Upper lobe of left lung (tissue), 6 donors: Measurements from ENCODE around the gene IL22RA2. TPM values are rescaled to one million over a fixed set of nuclear protein-coding genes. Genes with fewer than 3 reads are reported as not detected.

Experiments
- ATAC-seq, 2 donors: fragments of 200-7000 bp; cut with Tn5 transposase; one replicate each; pipeline ENCODE4 v1.9.1; 2022; ENCODE audit warnings: mild to moderate bottlenecking in 2 of 2, moderate library complexity in 2 of 2; ENCODE audit not compliant: low FRiP score in 2 of 2
- DNase-seq, 2 donors: peaks; one replicate each; pipeline ENCODE4 v3.0.0-alpha.2; 2019 to 2020
- H3K27ac ChIP-seq, 4 donors: fragments of 200-600 bp; sonication (generic); one replicate each; pipeline ENCODE4 v1.5.1; 2016 to 2019
- H3K27me3 ChIP-seq, 4 donors: fragments of 200-600 bp; sonication (generic); one replicate each; pipeline ENCODE4 v1.5.1; 2017 to 2019
- H3K36me3 ChIP-seq, 4 donors: fragments of 200-600 bp; sonication (generic); one replicate each; pipeline ENCODE4 v1.5.1; 2016 to 2019
- H3K4me1 ChIP-seq, 4 donors: fragments of 200-600 bp; sonication (generic); one replicate each; pipeline ENCODE4 v1.5.1; 2018 to 2019
- H3K4me3 ChIP-seq, 4 donors: fragments of 200-600 bp; sonication (generic); one replicate each; pipeline ENCODE4 v1.5.1; 2017 to 2019; ENCODE audit warnings: mild to moderate bottlenecking in 2 of 4, moderate library complexity in 1 of 4
- H3K9me3 ChIP-seq, 4 donors: fragments of 200-600 bp; sonication (generic); one replicate each; pipeline ENCODE4 v1.5.1; 2018 to 2019
- CTCF ChIP-seq, 6 experiments: fragments of 450-650 bp in 4 of 6; fragments of 200-600 bp in 2 of 6; sonication (generic) in 2 of 6; IDR thresholded peaks; one replicate each; pipeline ENCODE4 v1.5.1; 2016 to 2019; ENCODE audit warnings: antibody characterized with exemption in 6 of 6
- EP300 ChIP-seq, 4 donors: sonication (generic); formaldehyde crosslinking; IDR thresholded peaks; one replicate each; pipeline ENCODE4 v1.5.1; 2017; ENCODE audit warnings: antibody characterized with exemption in 4 of 4, control low read depth in 2 of 4
- POLR2A ChIP-seq, 4 donors: fragments of 450-650 bp; IDR thresholded peaks; one replicate each; pipeline ENCODE4 v1.5.1; 2016 to 2017; ENCODE audit warnings: antibody characterized with exemption in 4 of 4, mild to moderate bottlenecking in 2 of 4
- POLR2AphosphoS5 ChIP-seq, 2 donors: sonication (generic); formaldehyde crosslinking; IDR thresholded peaks; one replicate each; pipeline ENCODE4 v1.5.1; 2017; ENCODE audit warnings: antibody characterized with exemption in 2 of 2
- WGBS, 2 donors: methylation state at CpG; one replicate each; pipeline ENCODE4 v1.1.5; 2017 to 2018; 5-methylcytosine and 5-hydroxymethylcytosine counted together
- total RNA-seq, 6 donors: library from RNA; depleted of rRNA in 4 of 6; stranded (reverse); fragments of >200 nt in 4 of 6; gene quantifications; one replicate each; pipeline versions ENCODE4 v1.1.0 to v1.2.1, GENCODE V29; 2016 to 2021
- donor health status: DM: no; HTN: no; CAD: no; lungs with moderate emphysema.
- donor health status: DM: no; HTN: yes; CAD: no; lungs with severe emphysema.

The IL22RA2 gene
- total RNA-seq, 6 donors from 2014 or later = not detected

- peak overlapping the region in 1 of 4 donors; percentile 49 for H3K27ac ChIP-seq
- 83 to 84% methylated on average over 9 of the region's 9 CpGs for WGBS, 2 donors
- no peaks in the 10 kb centered on the region for H3K36me3 ChIP-seq
- H3K27me3 ChIP-seq = no peaks in the 10 kb centered on the region
- no peak overlapping the region for H3K4me3 ChIP-seq
- DNase-seq (no peak), ATAC-seq (no peak)
- H3K4me1 ChIP-seq = peaks cover 0 to 12% (median 4%) of the 10 kb centered on the region in 4 donors
- H3K9me3 ChIP-seq = peaks cover 0 to 9% (median 0%) of the 10 kb centered on the region in 4 donors
- TF ChIP-seq POLR2A (IDR thresholded peaks at IDR 0.05) = no peak
- peak in 1 of 6 experiments; percentile 13 for TF ChIP-seq CTCF (IDR thresholded peaks at IDR 0.05)
- no peak for TF ChIP-seq EP300 (IDR thresholded peaks at IDR 0.05)
- TF ChIP-seq POLR2AphosphoS5 (IDR thresholded peaks at IDR 0.05) = no peak
Observed at GRCh38 chr6:137165375-137166246, 7.8 kb downstream of the IL22RA2 start.

GRCh38 chr6:137163732-137164318 lies 9.6 kb downstream of the IL22RA2 start:
- ATAC-seq (no peak), DNase-seq (no peak)
- WGBS, 2 donors = 84 to 96% methylated on average over 12 of the region's 12 CpGs
- no peak for TF ChIP-seq POLR2AphosphoS5 (IDR thresholded peaks at IDR 0.05)
- no peak for TF ChIP-seq CTCF (IDR thresholded peaks at IDR 0.05)
- no peak for TF ChIP-seq EP300 (IDR thresholded peaks at IDR 0.05)
- no peak for TF ChIP-seq POLR2A (IDR thresholded peaks at IDR 0.05)
- no peaks in the 10 kb centered on the region for H3K36me3 ChIP-seq
- peaks cover 0 to 12% (median 4%) of the 10 kb centered on the region in 4 donors for H3K4me1 ChIP-seq
- H3K27ac ChIP-seq = no peak overlapping the region
- H3K4me3 ChIP-seq = no peak overlapping the region
- no peaks in the 10 kb centered on the region for H3K27me3 ChIP-seq
- H3K9me3 ChIP-seq = peaks cover 0 to 9% (median 0%) of the 10 kb centered on the region in 4 donors

- Histone ChIP-seq H3K27ac (no peak overlapping the region), H3K36me3 (no peaks in the 10 kb centered on the region), H3K4me1 (peaks cover 2 to 16% (median 9%) of the 10 kb centered on the region in 4 donors), H3K9me3 (peaks cover 0 to 9% (median 0%) of the 10 kb centered on the region in 4 donors), H3K4me3 (no peak overlapping the region), H3K27me3 (no peaks in the 10 kb centered on the region)
- ATAC-seq = no peak
- no peak for DNase-seq
- TF ChIP-seq EP300 (IDR thresholded peaks at IDR 0.05) (no peak), CTCF (IDR thresholded peaks at IDR 0.05) (no peak), POLR2A (IDR thresholded peaks at IDR 0.05) (no peak), POLR2AphosphoS5 (IDR thresholded peaks at IDR 0.05) (no peak)
- 76 to 78% methylated on average over 3 of the region's 3 CpGs for WGBS, 2 donors
Observed at GRCh38 chr6:137162692-137163306, 10.6 kb downstream of the IL22RA2 start.

- Histone ChIP-seq H3K9me3 (peaks cover 0 to 9% (median 0%) of the 10 kb centered on the region in 4 donors), H3K4me3 (no peak overlapping the region), H3K27me3 (no peaks in the 10 kb centered on the region), H3K4me1 (peaks cover 10 to 25% (median 17%) of the 10 kb centered on the region in 4 donors), H3K36me3 (no peaks in the 10 kb centered on the region), H3K27ac (no peak overlapping the region)
- WGBS, 2 donors = 75 to 80% methylated on average over 5 of the region's 5 CpGs
- ATAC-seq (no peak), DNase-seq (no peak)
- TF ChIP-seq POLR2A (IDR thresholded peaks at IDR 0.05) (no peak), POLR2AphosphoS5 (IDR thresholded peaks at IDR 0.05) (no peak), CTCF (IDR thresholded peaks at IDR 0.05) (no peak), EP300 (IDR thresholded peaks at IDR 0.05) (no peak)
Observed at GRCh38 chr6:137161949-137162348, 11.5 kb downstream of the IL22RA2 start.
